Effector CD4-positive, alpha-beta T cell (primary cell): ENCODE data around the gene CANX.

ENCODE experiments used
- DNase-seq: peaks from one replicate; pipeline ENCODE4 v3.0.0-alpha.2; 2020

The CANX gene

GRCh38 chr5:179779826-179780225 lies 81.1 kb downstream of the CANX start:
- no peak for DNase-seq

- no peak for DNase-seq
Measured at GRCh38 chr5:179780362-179780761, 81.6 kb downstream of the CANX start.
